Activated CD4-positive, alpha-beta T cell treated with anti-CD3 and anti-CD28 coated beads, Interleukin-2, amount 50 U/mL, for 1 hour (primary cell): ENCODE data around the gene HSPG2.
"Not testable (repeated sequence)": the region's sequence is repeated elsewhere in the genome, so short reads cannot be mapped to it uniquely, and the experiment has no call there.

Experiments
- DNase-seq: peaks from one replicate; pipeline ENCODE4 v3.0.0-alpha.2; 2020

Gene HSPG2

GRCh38 chr1:21931171-21932093, 5.7 kb downstream of the HSPG2 start:
- no peak for DNase-seq

- no peak for DNase-seq
Observed at GRCh38 chr1:21930629-21931170, 6.4 kb downstream of the HSPG2 start.

- DNase-seq, result no peak
Observed at GRCh38 chr1:21930080-21930571, 7.0 kb downstream of the HSPG2 start.

GRCh38 chr1:21927533-21928237, 9.4 kb downstream of the HSPG2 start:
- DNase-seq, result no peak

- DNase-seq, result no peak
Observed at GRCh38 chr1:21926814-21927532, 10.1 kb downstream of the HSPG2 start.

GRCh38 chr1:21926065-21926464, 11.0 kb downstream of the HSPG2 start:
- DNase-seq, result no peak

GRCh38 chr1:21925334-21925940, 11.7 kb downstream of the HSPG2 start:
- no peak for DNase-seq

- no peak for DNase-seq
Observed at GRCh38 chr1:21924503-21925005, 12.6 kb downstream of the HSPG2 start.

- no peak for DNase-seq
Observed at GRCh38 chr1:21922090-21923013, 14.8 kb downstream of the HSPG2 start.

GRCh38 chr1:21921100-21921875, 15.8 kb downstream of the HSPG2 start:
- no peak for DNase-seq

- no peak for DNase-seq
Observed at GRCh38 chr1:21919520-21919919, 17.6 kb downstream of the HSPG2 start.

GRCh38 chr1:21917239-21917631, 19.9 kb downstream of the HSPG2 start:
- not testable (repeated sequence) for DNase-seq

GRCh38 chr1:21916447-21917238, 20.5 kb downstream of the HSPG2 start:
- DNase-seq, result no peak

- DNase-seq, result no peak
Observed at GRCh38 chr1:21914880-21915640, 22.1 kb downstream of the HSPG2 start.

- no peak for DNase-seq
Observed at GRCh38 chr1:21914450-21914849, 22.7 kb downstream of the HSPG2 start.

- no peak for DNase-seq
Observed at GRCh38 chr1:21913763-21914162, 23.3 kb downstream of the HSPG2 start.

GRCh38 chr1:21913258-21913657, 23.9 kb downstream of the HSPG2 start:
- DNase-seq, result no peak

- DNase-seq, result no peak
Observed at GRCh38 chr1:21912038-21912758, 24.9 kb downstream of the HSPG2 start.
